GM18907 (cell line): Measurements from ENCODE around the gene PDE4D.

ENCODE experiments used
- ATAC-seq: cut with Tn5 transposase; IDR thresholded peaks from one replicate; pipeline ENCODE4 v1.9.1; 2021; ENCODE audit warnings: mild to moderate bottlenecking, moderate library complexity; ENCODE audit not compliant: unreplicated experiment

Gene PDE4D

DNA sequence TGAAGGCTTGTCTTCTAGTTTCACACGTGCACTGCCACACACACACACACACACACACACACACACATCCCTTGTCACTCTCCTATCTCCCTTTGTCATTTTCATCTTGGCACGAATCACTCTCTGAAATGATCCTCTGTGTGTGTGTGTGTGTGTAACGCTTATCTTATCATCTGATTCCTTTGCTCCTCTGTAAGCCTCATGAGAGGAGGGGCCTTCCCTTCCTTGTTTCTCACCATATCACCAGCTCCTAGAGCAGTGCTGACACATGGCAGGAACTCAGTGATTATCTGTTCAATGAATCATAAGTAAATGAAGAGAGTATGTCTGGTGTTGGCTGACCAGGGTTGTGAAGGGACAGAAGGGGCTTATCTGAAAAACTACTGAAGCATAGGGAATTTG, 53.3 kb downstream of the PDE4D start:
- no peak for ATAC-seq

DNA sequence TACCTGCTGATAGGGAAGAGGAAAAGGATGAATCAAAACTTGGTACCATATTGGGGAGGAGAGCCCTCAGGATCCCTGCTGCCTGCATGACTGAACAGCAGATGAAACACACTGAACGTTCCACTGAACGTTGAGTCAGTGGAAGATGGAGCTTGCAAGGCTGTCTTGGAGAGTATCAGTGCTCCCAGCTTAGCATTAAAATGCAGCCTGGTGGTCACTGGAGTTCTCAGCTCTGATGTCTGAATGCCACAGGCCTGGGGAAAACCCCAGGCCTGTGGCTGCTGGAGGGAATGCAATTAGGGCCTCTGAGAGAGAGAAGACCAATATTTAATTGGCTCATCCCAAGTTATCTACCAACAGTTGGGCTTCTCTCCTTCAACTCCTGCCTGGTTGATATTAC, 54.5 kb downstream of the PDE4D start:
- ATAC-seq = no peak

GRCh38 chr5:59838067-59838466, 55.5 kb downstream of the PDE4D start:
- no peak for ATAC-seq

- no peak for ATAC-seq
Observed at GRCh38 chr5:59837071-59837470, 56.5 kb downstream of the PDE4D start.

DNA sequence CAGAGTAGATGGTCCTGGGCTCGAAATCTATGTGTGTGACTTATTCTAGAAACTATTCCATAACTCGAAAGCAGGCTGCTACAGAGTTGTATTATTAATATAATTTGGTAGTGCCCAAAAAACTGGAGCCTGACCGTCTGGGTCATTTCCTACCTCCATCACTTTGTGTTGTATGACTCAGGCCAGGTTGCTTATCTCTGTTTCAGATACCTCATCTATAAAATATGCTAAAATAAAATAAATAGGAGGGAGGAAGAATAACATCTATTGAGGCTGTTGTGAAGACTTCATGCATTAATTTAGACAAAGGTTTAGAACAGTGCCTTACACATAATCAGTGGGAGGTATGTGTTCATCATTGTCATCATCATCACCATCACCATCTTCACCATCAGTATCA, 57.7 kb downstream of the PDE4D start:
- no peak for ATAC-seq

DNA sequence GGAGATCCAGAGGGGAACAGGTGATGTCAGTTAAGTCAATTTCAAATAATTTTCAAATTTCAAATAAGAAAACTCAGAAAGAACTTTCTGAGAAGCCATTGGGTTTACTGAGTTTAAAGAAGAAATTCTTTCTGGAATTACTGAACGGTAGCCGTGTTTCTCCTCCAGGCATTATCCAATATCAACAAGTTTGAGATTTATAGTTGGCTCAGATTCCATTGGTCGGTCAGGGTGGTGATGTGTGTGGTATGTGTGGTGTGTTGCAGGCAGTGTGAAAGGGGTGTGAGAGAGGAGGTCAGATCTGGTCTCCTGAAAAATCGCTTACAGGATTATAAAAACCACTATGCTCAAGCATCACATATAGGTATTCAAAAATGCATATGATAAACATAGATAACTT, 60.1 kb downstream of the PDE4D start:
- no peak for ATAC-seq

DNA sequence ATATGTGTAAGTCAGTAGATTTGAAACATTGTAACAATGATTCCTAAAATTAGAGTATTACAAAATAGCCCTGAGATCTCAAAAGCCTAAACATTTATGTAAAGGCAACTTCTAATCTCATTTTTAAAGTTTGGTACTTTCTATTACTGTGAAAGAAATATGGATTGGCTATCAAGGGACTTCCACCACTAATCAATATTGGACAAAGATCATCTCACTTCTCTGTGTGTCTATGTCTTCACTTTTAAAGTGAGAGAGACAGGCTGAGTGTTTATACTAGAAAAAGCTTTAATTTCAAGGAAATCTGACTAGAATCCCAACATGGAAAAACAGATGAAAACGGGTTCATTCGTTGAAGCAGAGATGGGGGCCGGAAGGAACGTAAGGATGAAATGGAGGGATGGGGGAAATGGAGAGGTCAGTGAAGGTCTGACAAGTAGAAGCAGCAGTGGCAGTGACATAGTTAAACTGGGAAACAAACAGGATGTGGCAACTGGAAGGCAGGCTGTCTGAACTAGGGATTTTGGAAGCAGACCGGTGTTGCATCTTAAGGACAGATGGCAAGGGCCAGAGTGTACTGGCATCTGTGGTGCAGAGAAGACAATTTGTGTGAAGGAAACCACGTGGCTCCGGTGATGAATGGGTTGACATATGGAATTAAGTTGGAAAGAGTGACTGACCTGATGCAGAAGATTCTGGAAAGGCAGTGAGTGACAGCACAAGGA, 60.8 kb downstream of the PDE4D start:
- ATAC-seq = no peak

DNA sequence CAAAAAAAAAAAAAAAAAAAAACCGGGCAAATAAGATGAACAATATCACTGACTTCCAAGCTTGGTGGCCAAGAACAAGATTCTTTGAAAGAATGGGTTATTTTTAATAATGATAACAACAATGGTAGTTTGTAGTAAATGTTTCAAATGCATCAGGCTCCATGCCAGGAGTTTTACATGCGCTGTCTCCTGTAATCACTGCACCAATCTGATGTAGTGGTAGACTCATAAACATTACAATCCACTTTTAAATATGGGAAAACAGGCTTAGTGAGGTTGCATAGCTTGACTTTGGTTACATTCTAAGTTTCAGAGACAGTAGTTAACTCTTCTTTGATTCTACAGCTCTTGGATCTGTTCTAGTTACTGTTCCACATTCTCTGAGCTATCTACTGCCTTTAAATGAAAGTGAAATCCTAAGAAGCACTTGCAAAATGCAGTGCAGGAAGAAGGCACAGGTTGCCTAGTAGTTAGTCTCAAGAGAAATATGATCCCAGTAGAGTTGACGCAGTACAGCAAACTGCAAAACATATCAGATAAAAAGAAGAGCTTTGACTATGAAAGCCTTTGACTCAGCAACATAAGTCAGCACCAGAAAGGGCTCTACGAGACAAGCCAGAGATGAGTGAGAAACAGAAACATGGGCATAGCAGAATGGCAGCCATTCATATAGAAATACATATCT, 62.1 kb downstream of the PDE4D start:
- no peak for ATAC-seq

GRCh38 chr5:59830536-59831200, 62.9 kb downstream of the PDE4D start:
- ATAC-seq = no peak

GRCh38 chr5:59829922-59830321, 63.6 kb downstream of the PDE4D start:
- ATAC-seq = no peak

- ATAC-seq = no peak
Observed at GRCh38 chr5:59829386-59829785, 64.1 kb downstream of the PDE4D start.

GRCh38 chr5:59828623-59829022, 64.9 kb downstream of the PDE4D start:
- ATAC-seq = no peak

- ATAC-seq = no peak
Observed at GRCh38 chr5:59826996-59827395, 66.5 kb downstream of the PDE4D start.

DNA sequence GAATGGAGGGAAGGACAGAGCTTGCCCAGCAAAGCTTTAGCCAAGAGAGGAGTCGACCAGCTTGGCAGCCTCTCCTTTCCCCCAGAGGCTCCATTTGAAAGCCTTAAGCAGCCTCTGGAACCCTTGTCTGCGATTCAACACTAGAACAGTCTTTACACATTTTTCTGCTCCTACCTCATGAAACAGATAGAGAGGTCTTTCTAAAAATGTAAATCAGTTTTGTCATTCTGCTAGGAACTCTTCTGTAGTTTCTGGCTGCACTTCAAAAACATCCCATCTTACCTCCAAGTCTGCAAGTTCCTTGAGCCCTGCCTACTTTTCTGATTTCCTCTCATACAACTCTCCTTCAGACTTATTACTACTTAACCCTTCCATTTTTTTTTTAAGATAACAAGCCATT, 70.1 kb downstream of the PDE4D start:
- ATAC-seq = no peak

DNA sequence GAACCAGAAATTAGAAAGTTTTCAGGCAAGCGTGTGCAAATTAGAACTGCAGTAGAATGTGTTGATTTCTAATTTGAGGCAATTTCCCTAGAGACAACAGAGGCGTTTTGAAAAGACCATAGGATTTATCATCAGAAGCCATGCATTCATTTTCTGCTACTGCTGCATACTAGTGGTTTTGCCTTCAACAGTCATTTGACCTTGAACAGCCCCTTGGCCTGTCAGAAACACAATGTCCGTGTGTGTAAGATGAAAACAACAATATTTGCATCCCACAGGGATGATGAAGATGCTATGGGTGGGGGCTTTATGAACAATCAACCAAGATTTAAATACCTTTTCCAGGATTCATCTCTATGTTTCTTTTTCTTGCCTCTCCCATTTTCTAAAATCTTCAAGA, 73.7 kb downstream of the PDE4D start:
- ATAC-seq = no peak

- ATAC-seq = no peak
Observed at GRCh38 chr5:59817536-59817935, 76.0 kb downstream of the PDE4D start.

- ATAC-seq = no peak
Observed at GRCh38 chr5:59816654-59817300, 76.7 kb downstream of the PDE4D start.

GRCh38 chr5:59814537-59814872, 79.0 kb downstream of the PDE4D start:
- no peak for ATAC-seq

- peak; percentile 74 for ATAC-seq
Observed at GRCh38 chr5:59813761-59814536, 79.6 kb downstream of the PDE4D start.

DNA sequence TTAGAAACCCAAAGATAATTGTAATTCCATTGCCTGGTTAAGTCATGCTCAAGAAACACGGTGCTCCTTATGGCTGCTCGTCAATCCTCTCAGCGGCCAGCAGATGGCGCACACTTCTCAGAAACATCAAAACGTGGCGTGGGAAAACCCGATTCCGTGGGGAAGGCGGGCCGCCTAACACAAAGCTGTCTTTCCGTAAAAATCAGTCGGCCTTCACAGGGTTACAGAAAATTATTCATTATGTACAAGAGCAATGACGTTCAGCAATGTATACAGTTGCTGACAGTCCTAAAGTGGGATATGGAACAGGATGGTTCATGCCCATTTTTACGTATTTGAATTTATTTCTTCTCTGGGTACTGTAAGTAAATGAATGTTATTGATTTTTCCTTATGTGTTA, 83.5 kb downstream of the PDE4D start:
- no peak for ATAC-seq

GRCh38 chr5:59807806-59808205, 85.7 kb downstream of the PDE4D start:
- ATAC-seq = no peak
